SK-N-MC (cell line): ENCODE data around the gene MSI1.

Experiments
- DNase-seq: peaks from one replicate; pipeline ENCODE4 v3.0.0-alpha.2; 2011; ENCODE audit warnings: low read depth, low spot score
- H3K27ac ChIP-seq: fragments of 200-600 bp; sonication (generic); 2 replicates; pipeline ENCODE4 v1.5.1; 2016; ENCODE audit warnings: mixed run types
- H3K36me3 ChIP-seq: fragments of 200-600 bp; sonication (generic); 2 replicates; pipeline ENCODE4 v1.6.1; 2017; ENCODE audit warnings: antibody characterized with exemption, low read length, mixed read lengths; ENCODE audit not compliant: insufficient read depth
- H3K4me3 ChIP-seq: fragments of 200-600 bp; sonication (generic); 2 replicates; pipeline ENCODE4 v1.5.1; 2016
- H3K9ac ChIP-seq: fragments of 200-600 bp; sonication (generic); 2 replicates; pipeline ENCODE4 v1.8.0; 2017; ENCODE audit warnings: mixed run types, mixed read lengths; ENCODE audit not compliant: insufficient read length
- H3K9me3 ChIP-seq: fragments of 200-600 bp; sonication (generic); 2 replicates; pipeline ENCODE4 v1.6.1; 2017; ENCODE audit warnings: low read depth, mild to moderate bottlenecking, antibody characterized with exemption, low read length, moderate library complexity, mixed read lengths
- EZH2 ChIP-seq: fragments of 200-600 bp; sonication (generic); IDR thresholded peaks from one replicate; pipeline ENCODE4 v1.6.1; 2017; ENCODE audit warnings: antibody characterized with exemption
- FOXP2 ChIP-seq: optimal IDR thresholded peaks from 2 replicates; pipeline ENCODE3; 2011; ENCODE audit warnings: mild to moderate bottlenecking, moderate library complexity; ENCODE audit not compliant: insufficient read depth; ENCODE audit errors: extremely low read length, control extremely low read depth
- POLR2AphosphoS5 ChIP-seq: IDR thresholded peaks from 2 replicates; pipeline ENCODE4 v1.6.1; 2012; ENCODE audit warnings: mild to moderate bottlenecking, low read depth, low read length, borderline replicate concordance

Gene MSI1

GRCh38 chr12:120368789-120369602 lies at the start of gene MSI1:
Gene MSI1, minus strand, starts transcription at chr12:120369164. Its CDS starts 73 bp downstream, at chr12:120369091.
- Histone ChIP-seq H3K9me3 (no peaks in the 10 kb centered on the region), H3K9ac (peak within 1 kb of the TSS; percentile 89), H3K4me3 (peak within 1 kb of the TSS; percentile 82), H3K27ac (no peak within 1 kb of the TSS), H3K36me3 (peaks cover 5% of the 10 kb centered on the region; the same call in 1 of the 2 replicates)
- TF ChIP-seq FOXP2 = no peak
- TF ChIP-seq EZH2 = no peak
- TF ChIP-seq POLR2AphosphoS5 = no peak
- no peak for DNase-seq

GRCh38 chr12:120417917-120418580 lies 49.1 kb upstream of the MSI1 start:
- Histone ChIP-seq H3K36me3 (no peaks in the 10 kb centered on the region), H3K27ac (no peak overlapping the region), H3K4me3 (no peak overlapping the region), H3K9me3 (no peaks in the 10 kb centered on the region), H3K9ac (no peak overlapping the region)
- no peak for DNase-seq
- TF ChIP-seq FOXP2 (no peak), EZH2 (no peak), POLR2AphosphoS5 (no peak)

GRCh38 chr12:120416490-120417216 lies 47.7 kb upstream of the MSI1 start:
- H3K4me3 ChIP-seq = no peak overlapping the region
- DNase-seq = no peak
- no peaks in the 10 kb centered on the region for H3K36me3 ChIP-seq
- H3K27ac ChIP-seq = no peak overlapping the region
- TF ChIP-seq FOXP2 (no peak), POLR2AphosphoS5 (no peak), EZH2 (no peak)
- no peaks in the 10 kb centered on the region for H3K9me3 ChIP-seq
- H3K9ac ChIP-seq = no peak overlapping the region

GRCh38 chr12:120413901-120414695 lies 45.1 kb upstream of the MSI1 start:
- Histone ChIP-seq H3K36me3 (no peaks in the 10 kb centered on the region), H3K9ac (peak overlapping the region; percentile 6), H3K27ac (0 out of 2 replicates have a peak overlapping the region, but pooled peaks have one; percentile 26), H3K9me3 (no peaks in the 10 kb centered on the region), H3K4me3 (no peak overlapping the region)
- DNase-seq = no peak
- no peak for TF ChIP-seq POLR2AphosphoS5
- no peak for TF ChIP-seq EZH2
- no peak for TF ChIP-seq FOXP2

GRCh38 chr12:120412421-120412820 lies 43.5 kb upstream of the MSI1 start:
- DNase-seq = no peak
- H3K36me3 ChIP-seq = no peaks in the 10 kb centered on the region
- H3K9me3 ChIP-seq = no peaks in the 10 kb centered on the region
- H3K4me3 ChIP-seq = no peak overlapping the region
- no peak overlapping the region for H3K27ac ChIP-seq
- H3K9ac ChIP-seq = no peak overlapping the region
- TF ChIP-seq POLR2AphosphoS5 (no peak), EZH2 (no peak)

- Histone ChIP-seq H3K27ac (no peak overlapping the region), H3K9me3 (no peaks in the 10 kb centered on the region), H3K36me3 (no peaks in the 10 kb centered on the region), H3K9ac (no peak overlapping the region), H3K4me3 (no peak overlapping the region)
- DNase-seq = no peak
- no peak for TF ChIP-seq FOXP2
- TF ChIP-seq POLR2AphosphoS5 = no peak
- no peak for TF ChIP-seq EZH2
Observed at GRCh38 chr12:120408771-120409170, 39.8 kb upstream of the MSI1 start.

GRCh38 chr12:120406553-120406952 lies 37.6 kb upstream of the MSI1 start:
- Histone ChIP-seq H3K9ac (no peak overlapping the region), H3K4me3 (no peak overlapping the region), H3K36me3 (no peaks in the 10 kb centered on the region), H3K27ac (no peak overlapping the region), H3K9me3 (no peaks in the 10 kb centered on the region)
- TF ChIP-seq FOXP2 (no peak), EZH2 (no peak), POLR2AphosphoS5 (no peak)
- DNase-seq = no peak

- Histone ChIP-seq H3K9ac (no peak overlapping the region), H3K36me3 (no peaks in the 10 kb centered on the region), H3K4me3 (no peak overlapping the region), H3K27ac (no peak overlapping the region), H3K9me3 (no peaks in the 10 kb centered on the region)
- TF ChIP-seq FOXP2 (no peak), POLR2AphosphoS5 (no peak), EZH2 (no peak)
- no peak for DNase-seq
Observed at GRCh38 chr12:120406069-120406468, 37.1 kb upstream of the MSI1 start.
